Astrocyte (in vitro differentiated cells and primary cell): ENCODE data around the gene FAM120B.
"Not testable (repeated sequence)": the region's sequence is repeated elsewhere in the genome, so short reads cannot be mapped to it uniquely, and the experiment has no call there.

Source experiments
- CTCF ChIP-seq: IDR thresholded peaks from 2 replicates; pipeline ENCODE4 v1.5.1; 2011; ENCODE audit warnings: low read depth, mild to moderate bottlenecking, inconsistent platforms, low read length, moderate library complexity; ENCODE audit not compliant: insufficient read depth
- EZH2 ChIP-seq: IDR thresholded peaks from 2 replicates; pipeline ENCODE4 v1.6.1; 2012; ENCODE audit warnings: mild to moderate bottlenecking, low read length, inconsistent platforms; ENCODE audit not compliant: insufficient read depth

GRCh38 chr6:170355190-170355589 is 48.6 kb downstream of the FAM120B start:
- TF ChIP-seq CTCF, EZH2: not testable (repeated sequence)
